ENCODE data around the gene ZNF827. TPM values are rescaled to one million over a fixed set of nuclear protein-coding genes. Genes with fewer than 3 reads are reported as not detected.

Gene ZNF827
- total and polyA plus RNA-seq, 9 of the 15 experiments (the other 6 are each of a cell fraction or from before 2014, with no cell fraction given), result 0.07 to 0.40 TPM; not detected in 7

GRCh38 chr4:145898926-145899531 is 39.6 kb downstream of the ZNF827 start:
- Histone ChIP-seq H3K27ac (ENCODE audit: extremely low read depth, low read depth, low read length) (no peak overlapping the region), H3K9me3 (replicated peaks; ENCODE audit: control insufficient read depth, insufficient read depth, low read depth, low read length) (no peaks in the 10 kb centered on the region), H2AFZ (ENCODE audit: low read depth, low read length) (no peak overlapping the region), H4K20me1 (replicated peaks; ENCODE audit: control insufficient read depth, insufficient read depth, low read length) (no peaks in the 10 kb centered on the region), H3K36me3 (ENCODE audit: control insufficient read depth, insufficient read depth, low read length) (no peaks in the 10 kb centered on the region), H3K9ac (ENCODE audit: insufficient read depth in 1 of 2, low read depth in 2 of 2, low read length in 2 of 2) (no peak overlapping the region), H3K79me2 (ENCODE audit: control insufficient read depth, insufficient read depth, low read length) (no peaks in the 10 kb centered on the region), H3K27me3 (ENCODE audit: control insufficient read depth in 2 of 2, insufficient read depth in 2 of 2, low read length in 2 of 2) (peaks cover 8 to 10% of the 10 kb centered on the region in 2 experiments; a peak in 4 of 5 replicates), H3K4me3 (no peak overlapping the region), H3K9me1 (ENCODE audit: control insufficient read depth, insufficient read depth, low read length) (no peaks in the 10 kb centered on the region), H3K4me1 (replicated peaks in 1 of 2; ENCODE audit: control insufficient read depth in 2 of 2, insufficient read depth in 2 of 2, low read length in 2 of 2) (no peaks in the 10 kb centered on the region), H3K4me2 (ENCODE audit: insufficient read depth, low read length) (no peak overlapping the region)
- DNase-seq (ENCODE audit: extremely low read depth in 1 of 4, low spot score in 3 of 4) (no peak), FAIRE-seq (no peak), ATAC-seq (no peak)
- WGBS (ENCODE audit: insufficient coverage, low coverage, missing lambda C conversion rate), result 1% methylated on average over 5 of the region's 5 CpGs
- no peak for TF ChIP-seq XRCC3 (IDR thresholded peaks at IDR 0.05)
- TF ChIP-seq CHD1 (IDR thresholded peaks at IDR 0.05; ENCODE audit: low read length), result no peak
- no peak for TF ChIP-seq HCFC1 (IDR thresholded peaks at IDR 0.05; ENCODE audit: low read depth, low read length)
- TF ChIP-seq ZNF143 (CRISPR knock-in tag; IDR thresholded peaks at IDR 0.05), result no peak
- no peak for TF ChIP-seq HMBOX1 (IDR thresholded peaks at IDR 0.05)
- no peak for TF ChIP-seq HLTF (IDR thresholded peaks at IDR 0.05)
- TF ChIP-seq PYGO2 (tag; IDR thresholded peaks at IDR 0.05), result no peak
- TF ChIP-seq CBX3 (IDR thresholded peaks at IDR 0.05; ENCODE audit: borderline replicate concordance in 1 of 2, low read length in 2 of 2), result no peak
- TF ChIP-seq ZNF778 (CRISPR knock-in tag; IDR thresholded peaks at IDR 0.05), result no peak
- no peak for TF ChIP-seq TBP (optimal IDR thresholded peaks at IDR 0.05; ENCODE audit: low read depth, low read length)
- no peak for TF ChIP-seq SLC30A9 (CRISPR knock-in tag; IDR thresholded peaks at IDR 0.05)
- ChIA-PET CTCF (ENCODE audit: low intra/inter-chr PET ratio) (no interaction called here), POLR2A (no interaction called here)
- in situ Hi-C loops (cut with MboI), result no loop called here
- intact Hi-C loops (cut with micrococcal nuclease), result no loop called here
- no TSS peak for BruUV-seq (replicated peaks)

Measured in K562 (cell line).